HepG2 (cell line): ENCODE data around the gene CARD8. TPM values are rescaled to one million over a fixed set of nuclear protein-coding genes. Genes with fewer than 3 reads are reported as not detected.

ENCODE experiments used
- FOSL1 ChIP-seq: sonication (generic); formaldehyde crosslinking; IDR thresholded peaks from 2 replicates; pipeline ENCODE4 v1.9.0; 2021; ENCODE audit warnings: missing genetic modification reagents, borderline replicate concordance
- GMEB2 ChIP-seq: IDR thresholded peaks from 2 replicates; pipeline ENCODE4 v1.6.1; 2016; ENCODE audit warnings: missing biosample characterization, missing genetic modification reagents, low read depth
- LCORL ChIP-seq, 2 experiments: fragments of 450-650 bp in 1 of 2; sonication (generic) in 1 of 2; formaldehyde crosslinking in 1 of 2; IDR thresholded peaks; 2 replicates each; pipeline versions ENCODE4 v1.5.0 to v1.6.1; 2017 to 2020; ENCODE audit warnings: antibody characterized with exemption in 1 of 2, missing genetic modification reagents in 1 of 2
- MXD1 ChIP-seq: sonication (generic); formaldehyde crosslinking; IDR thresholded peaks from 2 replicates; pipeline ENCODE4 v1.4.0; 2020; ENCODE audit warnings: mild to moderate bottlenecking, missing genetic modification reagents
- SAFB2 ChIP-seq: sonication (generic); formaldehyde crosslinking; IDR thresholded peaks from 2 replicates; pipeline ENCODE4 v1.5.1; 2020; ENCODE audit warnings: missing genetic modification reagents, low read depth, mild to moderate bottlenecking, borderline replicate concordance
- TAF1 ChIP-seq: sonication (generic); formaldehyde crosslinking; IDR thresholded peaks from 2 replicates; pipeline ENCODE4 v1.4.0; 2020; ENCODE audit warnings: missing genetic modification reagents
- TGIF2 ChIP-seq: IDR thresholded peaks from 2 replicates; pipeline ENCODE4 v1.6.1; 2016; ENCODE audit warnings: control low read depth, missing compliant biosample characterization
- TRAFD1 ChIP-seq: sonication (generic); formaldehyde crosslinking; IDR thresholded peaks from 2 replicates; pipeline ENCODE4 v1.5.1; 2020; ENCODE audit warnings: missing genetic modification reagents, mild to moderate bottlenecking, borderline replicate concordance
- ZBTB34 ChIP-seq: sonication (generic); formaldehyde crosslinking; IDR thresholded peaks from 2 replicates; pipeline ENCODE4 v1.8.0; 2022; ENCODE audit warnings: mild to moderate bottlenecking, missing genetic modification reagents
- ZNF101 ChIP-seq: sonication (generic); formaldehyde crosslinking; IDR thresholded peaks from 2 replicates; pipeline ENCODE4 v1.4.0; 2020; ENCODE audit warnings: mild to moderate bottlenecking, low read depth, missing genetic modification reagents, borderline replicate concordance
- ZNF160 ChIP-seq: sonication (generic); formaldehyde crosslinking; IDR thresholded peaks from 2 replicates; pipeline ENCODE4 v1.8.0; 2022; ENCODE audit warnings: mild to moderate bottlenecking, inconsistent platforms, missing genetic modification reagents
- ZNF407 ChIP-seq: sonication (generic); formaldehyde crosslinking; IDR thresholded peaks from one replicate; pipeline ENCODE4 v1.5.1; 2020; ENCODE audit warnings: mild to moderate bottlenecking, missing genetic modification reagents; ENCODE audit errors: not compliant biosample characterization
- ZNF563 ChIP-seq: sonication (generic); formaldehyde crosslinking; IDR thresholded peaks from 2 replicates; pipeline ENCODE4 v1.8.0; 2022; ENCODE audit warnings: mild to moderate bottlenecking, moderate library complexity, missing genetic modification reagents
- polyA plus RNA-seq, 8 experiments: library from polyadenylated mRNA; depleted of rRNA in 3 of 8; stranded (reverse) in 7 of 8; unstranded in 1 of 8; fragments of >200 nt; fragmentation: Illumina TruSeq in 4 of 8; extraction: Trizol in 4 of 8; gene quantifications; 2 replicates each; pipeline versions ENCODE4 v1.2.1 to v1.2.3, GENCODE V29; 2011 to 2016; ENCODE audit warnings: low read depth in 4 of 8, missing spikeins in 1 of 8, mixed read lengths in 1 of 8; ENCODE audit not compliant: insufficient read depth in 1 of 8
- total RNA-seq, 5 experiments: library from RNA; depleted of rRNA; stranded (reverse); fragments of >200 nt; fragmentation: Illumina TruSeq; extraction: Trizol; gene quantifications; 2 replicates each; pipeline ENCODE4 v1.2.3, GENCODE V29; 2016; ENCODE audit warnings: low read depth in 1 of 5

The CARD8 gene
- total and polyA plus RNA-seq, 2 of the 13 experiments (the other 11 are each of a cell fraction or from before 2014, with no cell fraction given): 15.0 to 19.2 TPM

- TF ChIP-seq ZNF407 (CRISPR knock-in tag) (no peak), LCORL (IDR thresholded peaks at IDR 0.05) (no peak), LCORL (CRISPR knock-in tag; IDR thresholded peaks at IDR 0.05) (peak; percentile 33; the same call in 1 of the 2 replicates), ZNF101 (CRISPR knock-in tag) (peak; percentile 86; the same call in 1 of the 2 replicates), TAF1 (CRISPR knock-in tag) (peak; percentile 74; the same call in 1 of the 2 replicates), GMEB2 (CRISPR knock-in tag) (peak; percentile 93), ZNF160 (CRISPR knock-in tag) (peak; percentile 64; the same call in 1 of the 2 replicates), ZBTB34 (CRISPR knock-in tag) (0 out of 2 replicates have a peak, but pooled peaks have one; percentile 13), SAFB2 (CRISPR knock-in tag) (no peak), TRAFD1 (CRISPR knock-in tag) (0 out of 2 replicates have a peak, but pooled peaks have one; percentile 66), ZNF563 (CRISPR knock-in tag) (peak; percentile 86), FOSL1 (CRISPR knock-in tag) (no peak), MXD1 (CRISPR knock-in tag) (peak; percentile 77; the same call in 1 of the 2 replicates), TGIF2 (CRISPR knock-in tag) (peak; percentile 51; the same call in 1 of the 2 replicates)
Measured at GRCh38 chr19:48169939-48170803, 85.5 kb downstream of the CARD8 start, which contains the start of the genes LIG1 and ZSWIM9 (continued).
